ENCODE results near the gene SAMD3.

- no peak for TF ChIP-seq CTCF (IDR thresholded peaks at IDR 0.05; ENCODE audit: insufficient read depth, low read depth, low read length)
- no peak for TF ChIP-seq EZH2 (IDR thresholded peaks at IDR 0.05; ENCODE audit: insufficient read depth, low read length)
Observed at GRCh38 chr6:130202782-130203181, 20.0 kb downstream of the SAMD3 start.
